ENCODE measurements around the gene CD59. TPM values are rescaled to one million over a fixed set of nuclear protein-coding genes. Genes with fewer than 3 reads are reported as not detected.

Gene CD59
- total and polyA plus RNA-seq, 2 of the 13 experiments (the other 11 are each of a cell fraction or from before 2014, with no cell fraction given): 127 to 289 TPM

DNA sequence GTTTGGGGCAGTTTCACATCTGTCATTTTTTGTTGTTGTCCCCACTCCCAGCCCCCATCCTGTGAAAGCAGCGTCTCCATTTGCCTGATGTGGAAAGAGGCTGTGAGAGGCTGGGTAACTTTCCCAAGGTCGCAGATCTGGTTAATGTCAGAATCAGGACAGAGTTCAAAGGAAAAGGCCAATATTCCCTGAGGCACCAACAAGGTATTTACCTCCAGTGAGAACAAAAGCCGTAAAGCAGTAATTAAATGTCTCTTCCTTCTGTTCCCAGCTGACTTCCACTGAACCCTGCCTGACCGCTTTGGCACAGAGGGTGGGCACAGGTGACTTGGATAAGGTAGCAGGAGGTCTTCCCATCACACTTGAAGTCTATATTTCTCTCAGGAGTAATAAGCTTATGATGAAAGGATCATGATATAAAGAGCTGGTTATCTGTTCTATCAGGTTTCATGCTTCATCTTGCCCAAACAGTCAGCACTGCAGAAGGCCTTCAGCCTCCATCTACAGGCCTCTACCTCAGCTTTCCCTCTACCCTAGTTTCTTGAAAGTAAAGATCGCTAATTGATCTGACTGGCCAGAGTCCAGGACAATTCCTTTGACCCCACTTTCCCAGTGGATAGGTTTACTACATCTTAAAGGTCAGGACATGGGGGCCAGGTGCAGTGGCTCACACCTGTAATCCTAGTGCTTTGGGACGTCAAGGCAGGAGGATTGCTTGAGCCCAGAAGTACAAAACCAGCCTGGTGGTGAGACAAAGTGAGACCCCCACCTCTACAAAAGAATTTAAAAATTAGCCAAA, 45.0 kb downstream of the CD59 start (continued):
- TF ChIP-seq, protein P1, sequence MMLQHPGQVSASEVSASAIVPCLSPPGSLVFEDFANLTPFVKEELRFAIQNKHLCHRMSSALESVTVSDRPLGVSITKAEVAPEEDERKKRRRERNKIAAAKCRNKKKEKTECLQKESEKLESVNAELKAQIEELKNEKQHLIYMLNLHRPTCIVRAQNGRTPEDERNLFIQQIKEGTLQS (CRISPR knock-in tag; IDR thresholded peaks at IDR 0.05): no peak
- TF ChIP-seq ZNF44 (CRISPR knock-in tag; IDR thresholded peaks at IDR 0.05): no peak
- peak; percentile 48; the same call in 1 of the 2 replicates for TF ChIP-seq KMT2B (CRISPR knock-in tag; IDR thresholded peaks at IDR 0.05)
- TF ChIP-seq, protein P2, sequence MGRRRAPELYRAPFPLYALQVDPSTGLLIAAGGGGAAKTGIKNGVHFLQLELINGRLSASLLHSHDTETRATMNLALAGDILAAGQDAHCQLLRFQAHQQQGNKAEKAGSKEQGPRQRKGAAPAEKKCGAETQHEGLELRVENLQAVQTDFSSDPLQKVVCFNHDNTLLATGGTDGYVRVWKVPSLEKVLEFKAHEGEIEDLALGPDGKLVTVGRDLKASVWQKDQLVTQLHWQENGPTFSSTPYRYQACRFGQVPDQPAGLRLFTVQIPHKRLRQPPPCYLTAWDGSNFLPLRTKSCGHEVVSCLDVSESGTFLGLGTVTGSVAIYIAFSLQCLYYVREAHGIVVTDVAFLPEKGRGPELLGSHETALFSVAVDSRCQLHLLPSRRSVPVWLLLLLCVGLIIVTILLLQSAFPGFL (CRISPR knock-in tag; IDR thresholded peaks at IDR 0.05): no peak
- TF ChIP-seq ZNF253 (CRISPR knock-in tag; IDR thresholded peaks at IDR 0.05; ENCODE audit: borderline replicate concordance): no peak
- peak; percentile 41; the same call in 1 of the 2 replicates for TF ChIP-seq HOXA5 (CRISPR knock-in tag; IDR thresholded peaks at IDR 0.05)
- TF ChIP-seq TSC22D2 (CRISPR knock-in tag; IDR thresholded peaks at IDR 0.05; ENCODE audit: borderline replicate concordance): no peak
- TF ChIP-seq, protein P3, sequence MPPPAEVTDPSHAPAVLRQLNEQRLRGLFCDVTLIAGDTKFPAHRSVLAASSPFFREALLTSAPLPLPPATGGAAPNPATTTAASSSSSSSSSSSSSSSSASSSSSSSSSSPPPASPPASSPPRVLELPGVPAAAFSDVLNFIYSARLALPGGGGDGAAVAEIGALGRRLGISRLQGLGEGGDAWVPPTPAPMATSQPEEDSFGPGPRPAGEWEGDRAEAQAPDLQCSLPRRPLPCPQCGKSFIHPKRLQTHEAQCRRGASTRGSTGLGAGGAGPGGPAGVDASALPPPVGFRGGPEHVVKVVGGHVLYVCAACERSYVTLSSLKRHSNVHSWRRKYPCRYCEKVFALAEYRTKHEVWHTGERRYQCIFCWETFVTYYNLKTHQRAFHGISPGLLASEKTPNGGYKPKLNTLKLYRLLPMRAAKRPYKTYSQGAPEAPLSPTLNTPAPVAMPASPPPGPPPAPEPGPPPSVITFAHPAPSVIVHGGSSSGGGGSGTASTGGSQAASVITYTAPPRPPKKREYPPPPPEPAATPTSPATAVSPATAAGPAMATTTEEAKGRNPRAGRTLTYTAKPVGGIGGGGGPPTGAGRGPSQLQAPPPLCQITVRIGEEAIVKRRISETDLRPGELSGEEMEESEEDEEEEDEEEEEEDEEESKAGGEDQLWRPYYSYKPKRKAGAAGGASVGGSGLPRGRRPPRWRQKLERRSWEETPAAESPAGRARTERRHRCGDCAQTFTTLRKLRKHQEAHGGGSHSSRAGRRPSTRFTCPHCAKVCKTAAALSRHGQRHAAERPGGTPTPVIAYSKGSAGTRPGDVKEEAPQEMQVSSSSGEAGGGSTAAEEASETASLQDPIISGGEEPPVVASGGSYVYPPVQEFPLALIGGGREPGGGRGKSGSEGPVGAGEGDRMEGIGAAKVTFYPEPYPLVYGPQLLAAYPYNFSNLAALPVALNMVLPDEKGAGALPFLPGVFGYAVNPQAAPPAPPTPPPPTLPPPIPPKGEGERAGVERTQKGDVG (CRISPR knock-in tag; IDR thresholded peaks at IDR 0.05; ENCODE audit: borderline replicate concordance): no peak
- TF ChIP-seq TCF7 (IDR thresholded peaks at IDR 0.05; ENCODE audit: low read depth): peak; percentile 48; the same call in 1 of the 2 replicates
- TF ChIP-seq ZNF761 (CRISPR knock-in tag; conservative IDR thresholded peaks at IDR 0.05): 0 out of 2 replicates have a peak, but pooled peaks have one; percentile 14
- TF ChIP-seq, protein P4, sequence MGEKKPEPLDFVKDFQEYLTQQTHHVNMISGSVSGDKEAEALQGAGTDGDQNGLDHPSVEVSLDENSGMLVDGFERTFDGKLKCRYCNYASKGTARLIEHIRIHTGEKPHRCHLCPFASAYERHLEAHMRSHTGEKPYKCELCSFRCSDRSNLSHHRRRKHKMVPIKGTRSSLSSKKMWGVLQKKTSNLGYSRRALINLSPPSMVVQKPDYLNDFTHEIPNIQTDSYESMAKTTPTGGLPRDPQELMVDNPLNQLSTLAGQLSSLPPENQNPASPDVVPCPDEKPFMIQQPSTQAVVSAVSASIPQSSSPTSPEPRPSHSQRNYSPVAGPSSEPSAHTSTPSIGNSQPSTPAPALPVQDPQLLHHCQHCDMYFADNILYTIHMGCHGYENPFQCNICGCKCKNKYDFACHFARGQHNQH (CRISPR knock-in tag; IDR thresholded peaks at IDR 0.05): 0 out of 2 replicates have a peak, but pooled peaks have one; percentile 26
- TF ChIP-seq ZNF598 (CRISPR knock-in tag; IDR thresholded peaks at IDR 0.05; ENCODE audit: borderline replicate concordance): no peak
- no peak; the same call in 1 of the 2 replicates for TF ChIP-seq POGZ (CRISPR knock-in tag; IDR thresholded peaks at IDR 0.05)
- 0 out of 2 replicates have a peak, but pooled peaks have one; percentile 3 for TF ChIP-seq GATAD1 (CRISPR knock-in tag; IDR thresholded peaks at IDR 0.05)
- peak; percentile 34; the same call in 1 of the 2 replicates for TF ChIP-seq ONECUT2 (CRISPR knock-in tag; IDR thresholded peaks at IDR 0.05)
- TF ChIP-seq HOXA3 (CRISPR knock-in tag; IDR thresholded peaks at IDR 0.05): peak; percentile 62
- no peak for TF ChIP-seq TRIM24 (CRISPR knock-in tag; IDR thresholded peaks at IDR 0.05)
- TF ChIP-seq, protein P5, sequence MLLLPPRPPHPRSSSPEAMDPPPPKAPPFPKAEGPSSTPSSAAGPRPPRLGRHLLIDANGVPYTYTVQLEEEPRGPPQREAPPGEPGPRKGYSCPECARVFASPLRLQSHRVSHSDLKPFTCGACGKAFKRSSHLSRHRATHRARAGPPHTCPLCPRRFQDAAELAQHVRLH (CRISPR knock-in tag; IDR thresholded peaks at IDR 0.05; ENCODE audit: borderline replicate concordance, low read depth): peak; percentile 35; the same call in 1 of the 2 replicates
- TF ChIP-seq CENPX (CRISPR knock-in tag; IDR thresholded peaks at IDR 0.05): no peak
- TF ChIP-seq EP300 (IDR thresholded peaks at IDR 0.05; ENCODE audit: low read depth in 2 of 2, low read length in 2 of 2): peak in 1 of 2 experiments; percentile 82; a peak in 2 of 4 replicates
- no peak for TF ChIP-seq EP300 (CRISPR knock-in tag; IDR thresholded peaks at IDR 0.05; ENCODE audit: borderline replicate concordance)
- TF ChIP-seq RARA (CRISPR knock-in tag; IDR thresholded peaks at IDR 0.05): peak; percentile 61
- no peak for TF ChIP-seq PHF20 (CRISPR knock-in tag; IDR thresholded peaks at IDR 0.05)
- peak; percentile 40; the same call in 1 of the 2 replicates for TF ChIP-seq ZNF430 (CRISPR knock-in tag; IDR thresholded peaks at IDR 0.05)
- TF ChIP-seq ZNF7 (CRISPR knock-in tag; IDR thresholded peaks at IDR 0.05): no peak

Data from HepG2 (cell line).